Right lobe of liver (tissue), 4 donors: ENCODE measurements around the gene RPL12.

ENCODE experiments used
- POLR2A ChIP-seq: fragments of 450-650 bp; IDR thresholded peaks from one replicate; pipeline ENCODE4 v1.6.1; 2017; ENCODE audit warnings: antibody characterized with exemption, mild to moderate bottlenecking
- TF ChIP-seq, protein P1 (sequence below), 4 donors: fragments of 200-600 bp in 3 of 4; fragments of 450-650 bp in 1 of 4; IDR thresholded peaks; one replicate each; pipeline versions ENCODE4 v1.5.1 to v1.8.0; 2016 to 2022; ENCODE audit warnings: antibody characterized with exemption in 4 of 4, mild to moderate bottlenecking in 2 of 4
- donor health status: DM: no; HTN: no; CAD: no.
- donor health status: DM: no; HTN: no; CAD: no.
- donor health status: DM: no; HTN: yes; CAD: no.

DNA sequence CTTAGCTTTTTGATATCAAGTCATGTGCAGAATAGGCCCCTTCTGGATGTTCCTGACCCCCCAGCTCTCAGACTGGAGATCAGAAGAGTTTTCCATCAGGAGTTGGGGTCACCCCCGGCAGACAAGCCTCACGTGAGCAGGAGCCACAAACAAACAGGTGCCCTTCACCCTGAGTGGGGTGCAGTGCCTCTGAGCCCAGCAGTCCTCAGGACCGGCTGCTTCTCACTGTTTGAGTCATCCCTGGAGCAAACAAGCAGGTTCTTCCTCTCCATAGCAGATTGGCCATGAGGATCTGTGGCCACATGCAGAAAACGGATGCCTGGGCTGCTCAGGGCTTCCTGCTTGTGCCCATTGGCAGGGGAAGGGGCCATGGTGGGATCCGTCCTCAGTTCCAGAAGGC lies 47.1 kb upstream of the RPL12 start:
- no peak for TF ChIP-seq POLR2A
- TF ChIP-seq, protein P1, sequence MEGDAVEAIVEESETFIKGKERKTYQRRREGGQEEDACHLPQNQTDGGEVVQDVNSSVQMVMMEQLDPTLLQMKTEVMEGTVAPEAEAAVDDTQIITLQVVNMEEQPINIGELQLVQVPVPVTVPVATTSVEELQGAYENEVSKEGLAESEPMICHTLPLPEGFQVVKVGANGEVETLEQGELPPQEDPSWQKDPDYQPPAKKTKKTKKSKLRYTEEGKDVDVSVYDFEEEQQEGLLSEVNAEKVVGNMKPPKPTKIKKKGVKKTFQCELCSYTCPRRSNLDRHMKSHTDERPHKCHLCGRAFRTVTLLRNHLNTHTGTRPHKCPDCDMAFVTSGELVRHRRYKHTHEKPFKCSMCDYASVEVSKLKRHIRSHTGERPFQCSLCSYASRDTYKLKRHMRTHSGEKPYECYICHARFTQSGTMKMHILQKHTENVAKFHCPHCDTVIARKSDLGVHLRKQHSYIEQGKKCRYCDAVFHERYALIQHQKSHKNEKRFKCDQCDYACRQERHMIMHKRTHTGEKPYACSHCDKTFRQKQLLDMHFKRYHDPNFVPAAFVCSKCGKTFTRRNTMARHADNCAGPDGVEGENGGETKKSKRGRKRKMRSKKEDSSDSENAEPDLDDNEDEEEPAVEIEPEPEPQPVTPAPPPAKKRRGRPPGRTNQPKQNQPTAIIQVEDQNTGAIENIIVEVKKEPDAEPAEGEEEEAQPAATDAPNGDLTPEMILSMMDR (IDR thresholded peaks at IDR 0.05): no peak
